Body of pancreas (tissue), 4 donors: Measurements from ENCODE around the gene SERTAD1. TPM values are rescaled to one million over a fixed set of nuclear protein-coding genes. Genes with fewer than 3 reads are reported as not detected.

Experiments
- ATAC-seq: fragments of 150-250 bp; one replicate; pipeline ENCODE4 v1.9.1; 2016
- DNase-seq, 4 donors: peaks; one replicate each; pipeline ENCODE4 v3.0.0-alpha.2; 2019
- H3K27ac ChIP-seq, 4 donors: fragments of 200-600 bp; sonication (generic); 1 replicate in 3 of 4; 2 replicates in 1 of 4; pipeline versions ENCODE4 v1.5.1 to v1.6.1; 2016 to 2019; ENCODE audit warnings: mild to moderate bottlenecking in 1 of 4, mixed read lengths in 1 of 4, moderate library complexity in 1 of 4
- H3K27me3 ChIP-seq, 2 donors: fragments of 200-600 bp; sonication (generic); one replicate each; pipeline ENCODE4 v1.6.0; 2016; ENCODE audit warnings: mild to moderate bottlenecking in 1 of 2
- H3K36me3 ChIP-seq, 2 donors: fragments of 200-600 bp; sonication (generic); replicated peaks in 1 of 2; 2 replicates each; pipeline ENCODE4 v1.5.1; 2016; ENCODE audit warnings: low read depth in 2 of 2; ENCODE audit not compliant: insufficient read depth in 1 of 2
- H3K4me1 ChIP-seq: fragments of 200-600 bp; sonication (generic); one replicate; pipeline ENCODE4 v1.6.0; 2016
- H3K4me3 ChIP-seq, 2 donors: fragments of 200-600 bp; sonication (generic); 1 replicate in 1 of 2; 2 replicates in 1 of 2; pipeline ENCODE4 v1.5.1; 2016 to 2019
- H3K9me3 ChIP-seq, 3 donors: fragments of 200-600 bp; sonication (generic); 1 replicate in 2 of 3; 2 replicates in 1 of 3; pipeline ENCODE4 v1.5.1; 2016
- CTCF ChIP-seq, 7 experiments: fragments of 450-650 bp in 4 of 7; fragments of 200-600 bp in 3 of 7; sonication (generic) in 3 of 7; IDR thresholded peaks; one replicate each; pipeline ENCODE4 v1.5.1; 2016 to 2019; ENCODE audit warnings: antibody characterized with exemption in 7 of 7
- POLR2A ChIP-seq, 3 donors: fragments of 450-650 bp; IDR thresholded peaks; one replicate each; pipeline ENCODE4 v1.6.1; 2016; ENCODE audit warnings: antibody characterized with exemption in 3 of 3, mild to moderate bottlenecking in 2 of 3
- WGBS, 2 donors: methylation state at CpG; one replicate each; pipeline ENCODE4 v1.1.5; 2017; 5-methylcytosine and 5-hydroxymethylcytosine counted together
- intact Hi-C: fragments of 100-400 bp; cut with DNase I; formaldehyde crosslinking; loops from one replicate; pipeline ENCODE4 v1.15.1; 2023
- total RNA-seq, 2 donors: library from RNA; depleted of rRNA; stranded (reverse); fragments of >200 nt; gene quantifications; one replicate each; pipeline ENCODE4 v1.1.0, GENCODE V29; 2016

SERTAD1 gene
- total RNA-seq, 2 donors from 2014 or later: 6.9 to 7.3 TPM

DNA sequence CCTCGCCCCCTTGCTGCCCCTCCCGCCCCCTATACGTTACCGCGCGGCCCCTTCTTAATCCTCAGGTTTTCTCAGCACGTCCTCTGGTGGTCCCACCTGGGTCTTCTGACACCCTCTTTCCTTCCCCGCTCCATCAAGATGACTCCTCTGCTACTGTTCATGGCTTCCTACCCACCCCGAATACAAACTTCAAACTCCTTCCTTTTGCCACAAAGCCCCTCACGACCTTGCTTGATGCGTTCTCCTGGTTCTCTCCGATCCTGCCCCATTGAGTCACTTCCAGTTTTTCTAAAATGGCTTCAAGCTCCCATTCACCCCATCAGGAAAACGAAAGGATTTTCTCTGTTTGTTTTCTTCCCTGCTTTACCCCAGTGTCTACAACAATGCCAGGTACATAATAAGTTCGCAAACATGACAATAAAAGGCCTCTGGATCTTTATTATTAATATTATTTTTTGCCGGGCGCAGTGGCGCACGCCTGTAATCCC, 19.1 kb upstream of the SERTAD1 start:
- WGBS, 2 donors: 8 to 15% methylated on average over 12 to 18 of the region's 18 CpGs
- Histone ChIP-seq H3K9me3 (no peaks in the 10 kb centered on the region), H3K4me3 (peak overlapping the region; percentile 18 to 54), H3K27me3 (no peaks in the 10 kb centered on the region), H3K27ac (peak overlapping the region; percentile 94 to 96 (median 94)), H3K36me3 (peaks cover 0 to 7% of the 10 kb centered on the region in 2 donors), H3K4me1 (peaks cover 21% of the 10 kb centered on the region)
- ATAC-seq (no peak), DNase-seq (no peak)
- TF ChIP-seq CTCF (IDR thresholded peaks at IDR 0.05): peak in 3 of 7 experiments; percentile 8 to 26 (median 26)
- TF ChIP-seq POLR2A (IDR thresholded peaks at IDR 0.05): no peak
- intact Hi-C loops: no loop called here

GRCh38 chr19:40444000-40444824, 18.4 kb upstream of the SERTAD1 start, which contains the start of gene SERTAD3:
Gene SERTAD3 (minus strand): TSS chr19:40444335. CDS start chr19:40442080, 2,255 bp downstream.
- peak; percentile 98 to 99 (median 98) for DNase-seq
- intact Hi-C loops: no loop called here
- peaks cover 0 to 7% of the 10 kb centered on the region in 2 donors for H3K36me3 ChIP-seq

DNA sequence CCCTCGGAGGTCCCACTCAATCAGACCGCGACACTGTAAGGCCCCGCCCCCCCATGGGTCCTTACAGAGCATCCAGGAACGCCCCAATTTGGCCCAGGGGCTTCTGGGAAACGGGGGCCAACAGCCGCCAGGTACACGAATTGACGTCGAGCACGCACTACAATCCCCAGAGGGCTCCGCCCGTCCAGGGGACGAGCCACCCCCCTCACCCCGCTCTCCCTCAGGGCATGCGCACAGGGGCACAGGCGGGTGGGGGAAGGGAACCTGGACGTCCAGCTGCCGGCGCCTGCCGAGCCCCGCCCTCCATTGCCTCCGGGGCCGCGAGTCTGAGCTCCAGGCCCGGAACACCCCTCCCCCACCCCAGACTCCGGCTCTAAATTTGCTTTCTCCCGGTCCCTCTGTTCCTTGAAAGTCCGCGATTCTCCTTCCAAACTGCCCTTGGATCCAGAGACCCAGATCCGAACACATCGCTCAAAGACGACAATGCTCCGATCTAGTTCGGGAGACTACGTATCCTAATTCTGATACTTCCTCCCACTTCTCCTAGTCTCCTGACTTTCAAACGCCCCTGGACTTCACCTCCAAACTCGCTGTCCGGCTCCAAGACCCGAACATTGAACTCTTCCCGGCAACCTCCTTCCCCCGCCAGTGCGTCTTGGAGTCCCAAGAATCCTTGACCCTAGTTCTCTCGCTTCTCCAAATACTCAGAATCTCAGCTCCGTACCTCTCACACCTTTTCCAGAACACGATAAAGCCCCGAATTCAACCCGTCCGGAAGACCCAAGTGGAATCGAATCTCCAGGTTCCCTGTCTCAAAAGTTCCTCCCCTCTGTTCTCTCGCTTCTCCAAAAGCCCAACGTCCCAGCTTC, 17.6 kb upstream of the SERTAD1 start:
- H3K27ac ChIP-seq: peak overlapping the region; percentile 94 to 96 (median 94)
- ATAC-seq: peak; percentile 88
- WGBS, 2 donors: 0% methylated on average over 27 to 51 of the region's 52 CpGs
- peak overlapping the region; percentile 54 to 79 for H3K4me3 ChIP-seq
- H3K9me3 ChIP-seq: no peaks in the 10 kb centered on the region
- TF ChIP-seq POLR2A (IDR thresholded peaks at IDR 0.05): peak in 2 of 3 donors; percentile 54 to 62
- no peak for TF ChIP-seq CTCF (IDR thresholded peaks at IDR 0.05)
- intact Hi-C loops: no loop called here
- H3K36me3 ChIP-seq: peaks cover 0 to 7% of the 10 kb centered on the region in 2 donors
- peaks cover 21% of the 10 kb centered on the region for H3K4me1 ChIP-seq
- H3K27me3 ChIP-seq: no peaks in the 10 kb centered on the region
- peak; percentile 99 to 100 (median 100) for DNase-seq

More at GRCh38 chr19:40444000-40444824, 18.4 kb upstream of the SERTAD1 start, which contains the start of gene SERTAD3:
- H3K27ac ChIP-seq: peak within 1 kb of the TSS; percentile 94 to 96 (median 94)
- WGBS, 2 donors: 0% methylated on average over 27 to 54 of the region's 72 CpGs
- ATAC-seq: peak; percentile 81
- no peaks in the 10 kb centered on the region for H3K27me3 ChIP-seq
- peaks cover 21% of the 10 kb centered on the region for H3K4me1 ChIP-seq
- no peaks in the 10 kb centered on the region for H3K9me3 ChIP-seq
- H3K4me3 ChIP-seq: peak within 1 kb of the TSS; percentile 54 to 79
- TF ChIP-seq CTCF (IDR thresholded peaks at IDR 0.05) (peak in 3 of 7 experiments; percentile 14 to 27 (median 20)), POLR2A (IDR thresholded peaks at IDR 0.05) (peak; percentile 84 to 96 (median 91))

GRCh38 chr19:40442328-40443130, 16.7 kb upstream of the SERTAD1 start:
- 22 to 45% methylated on average over 11 to 22 of the region's 22 CpGs for WGBS, 2 donors
- ATAC-seq: no peak
- intact Hi-C loops: no loop called here
- Histone ChIP-seq H3K27me3 (no peaks in the 10 kb centered on the region), H3K9me3 (no peaks in the 10 kb centered on the region), H3K36me3 (peaks cover 0 to 3% of the 10 kb centered on the region in 2 donors), H3K4me3 (no peak overlapping the region), H3K4me1 (peaks cover 21% of the 10 kb centered on the region), H3K27ac (peak overlapping the region; percentile 43 to 94 (median 58))
- no peak for TF ChIP-seq POLR2A (IDR thresholded peaks at IDR 0.05)
- TF ChIP-seq CTCF (IDR thresholded peaks at IDR 0.05): no peak
- DNase-seq: no peak
